Measurements from ENCODE around the gene PIGT. TPM values are rescaled to one million over a fixed set of nuclear protein-coding genes. Genes with fewer than 3 reads are reported as not detected.

Gene PIGT
- total RNA-seq, 2 experiments from 2014 or later, result 89.2 to 104 TPM

- no TSS peak for BruUV-seq (replicated peaks)
- intact Hi-C loops (cut with micrococcal nuclease; ENCODE audit: unreplicated experiment), result no loop called here
- H3K4me1 ChIP-seq (ENCODE audit: insufficient read depth, low read length, poor library complexity, severe bottlenecking), result no peaks in the 10 kb centered on the region
- peaks cover 13% of the 10 kb centered on the region for H3K9me3 ChIP-seq (ENCODE audit: low read length)
- ChIA-PET POLR2A (no interaction called here), CTCF (ENCODE audit: unreplicated experiment) (no interaction called here)
- peak overlapping the region; percentile 69 for H3K4me2 ChIP-seq (ENCODE audit: low read length)
- no peaks in the 10 kb centered on the region for H4K20me1 ChIP-seq (ENCODE audit: insufficient read depth, low read length)
- H3K36me3 ChIP-seq (ENCODE audit: insufficient read depth, low read length), result no peaks in the 10 kb centered on the region
- DNase-seq (ENCODE audit: low spot score), result no peak
- H3K4me3 ChIP-seq (ENCODE audit: low read depth, low read length, poor library complexity, severe bottlenecking), result peak overlapping the region; percentile 63
- peak overlapping the region; percentile 62; the same call in 1 of the 2 replicates for H2AFZ ChIP-seq (ENCODE audit: low read length)
- TF ChIP-seq EZH2phosphoT487 (IDR thresholded peaks at IDR 0.05; ENCODE audit: borderline replicate concordance, low read depth, low read length) (no peak), CTCF (conservative IDR thresholded peaks at IDR 0.05; ENCODE audit: low read length) (no peak)
- H3K9me2 ChIP-seq (ENCODE audit: insufficient read depth, low read length), result no peaks in the 10 kb centered on the region
- no peaks in the 10 kb centered on the region for H3K79me2 ChIP-seq (ENCODE audit: insufficient read depth, low read depth, low read length)
- no peak overlapping the region for H3K27ac ChIP-seq (ENCODE audit: low read depth, low read length, poor library complexity, severe bottlenecking)
These were observed 10.2 kb upstream of the PIGT start for GRCh38 chr20:45405571-45406259.

GRCh38 chr20:45406260-45407066, 9.5 kb upstream of the PIGT start:
- no peaks in the 10 kb centered on the region for H3K36me3 ChIP-seq (ENCODE audit: insufficient read depth, low read length)
- peak overlapping the region; percentile 63 for H3K4me3 ChIP-seq (ENCODE audit: low read depth, low read length, poor library complexity, severe bottlenecking)
- H2AFZ ChIP-seq (ENCODE audit: low read length), result peak overlapping the region; percentile 62; the same call in 1 of the 2 replicates
- TF ChIP-seq CTCF (conservative IDR thresholded peaks at IDR 0.05; ENCODE audit: low read length), result no peak
- TF ChIP-seq EZH2phosphoT487 (IDR thresholded peaks at IDR 0.05; ENCODE audit: borderline replicate concordance, low read depth, low read length), result no peak
- H3K9me2 ChIP-seq (ENCODE audit: insufficient read depth, low read length), result no peaks in the 10 kb centered on the region
- peak overlapping the region; percentile 69 for H3K4me2 ChIP-seq (ENCODE audit: low read length)
- no peaks in the 10 kb centered on the region for H3K4me1 ChIP-seq (ENCODE audit: insufficient read depth, low read length, poor library complexity, severe bottlenecking)
- no peak for DNase-seq (ENCODE audit: low spot score)
- ChIA-PET CTCF (ENCODE audit: unreplicated experiment) (interaction anchor here (0.6 kb wide), 1 partner anchor 593 kb away, joined by 3 read pairs; no protein-coding TSS in a partner anchor), POLR2A (no interaction called here)
- peaks cover 5% of the 10 kb centered on the region; the same call in 1 of the 2 replicates for H3K9me3 ChIP-seq (ENCODE audit: low read length)
- BruUV-seq (replicated peaks), result no TSS peak
- H3K79me2 ChIP-seq (ENCODE audit: insufficient read depth, low read depth, low read length), result no peaks in the 10 kb centered on the region
- H4K20me1 ChIP-seq (ENCODE audit: insufficient read depth, low read length), result no peaks in the 10 kb centered on the region
- intact Hi-C loops (cut with micrococcal nuclease; ENCODE audit: unreplicated experiment), result no loop called here
- H3K27ac ChIP-seq (ENCODE audit: low read depth, low read length, poor library complexity, severe bottlenecking), result no peak overlapping the region
